AG09309 (cell line): ENCODE results near the gene GAS6.

ENCODE experiments used
- DNase-seq: peaks from one replicate; pipeline ENCODE4 v3.0.0-alpha.2; 2010; ENCODE audit warnings: low read depth
- H3K4me3 ChIP-seq: 2 replicates; pipeline ENCODE4 v1.5.1; 2011; ENCODE audit warnings: mild to moderate bottlenecking, low read depth, low read length, moderate library complexity; ENCODE audit not compliant: control insufficient read depth
- CTCF ChIP-seq: IDR thresholded peaks from 2 replicates; pipeline ENCODE4 v1.5.1; 2011; ENCODE audit warnings: mild to moderate bottlenecking, low read depth, low read length, inconsistent platforms; ENCODE audit not compliant: insufficient read depth, control insufficient read depth; ENCODE audit errors: missing control alignments

Gene GAS6

DNA sequence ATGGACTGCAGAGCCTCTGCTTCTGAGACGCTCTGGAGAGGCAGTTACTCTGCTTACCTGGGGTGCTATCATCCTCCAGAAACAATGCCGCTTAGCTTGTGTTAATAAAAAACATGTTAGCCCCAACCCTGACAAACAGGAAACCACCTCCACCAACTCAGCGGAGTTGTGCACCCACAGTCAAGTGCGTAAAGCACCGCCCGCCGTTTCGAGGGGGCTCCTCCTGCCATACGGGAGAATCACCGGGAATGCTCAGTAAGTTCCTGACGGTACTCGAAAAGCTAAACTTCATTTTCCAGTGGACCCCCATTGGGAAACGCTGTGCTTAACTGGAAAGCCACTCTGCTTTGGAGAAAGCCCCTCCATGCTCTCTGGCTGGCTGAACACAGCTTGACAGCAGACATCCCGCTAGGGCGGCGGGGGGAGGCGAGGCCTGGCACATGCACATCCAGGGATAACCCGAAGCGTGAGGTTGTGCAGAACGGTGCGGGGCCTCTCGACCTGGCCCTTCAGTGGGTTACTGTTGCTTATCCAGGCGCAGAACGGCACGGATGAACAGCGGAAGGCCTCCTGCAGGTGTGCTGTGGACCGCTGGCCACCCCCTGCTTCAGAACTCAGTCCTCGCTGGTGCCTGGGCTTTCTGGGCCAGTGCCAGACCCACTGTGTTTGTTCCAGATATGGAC lies 17.1 kb downstream of the GAS6 start:
- DNase-seq: no peak
- TF ChIP-seq CTCF: no peak
- H3K4me3 ChIP-seq: no peak overlapping the region

DNA sequence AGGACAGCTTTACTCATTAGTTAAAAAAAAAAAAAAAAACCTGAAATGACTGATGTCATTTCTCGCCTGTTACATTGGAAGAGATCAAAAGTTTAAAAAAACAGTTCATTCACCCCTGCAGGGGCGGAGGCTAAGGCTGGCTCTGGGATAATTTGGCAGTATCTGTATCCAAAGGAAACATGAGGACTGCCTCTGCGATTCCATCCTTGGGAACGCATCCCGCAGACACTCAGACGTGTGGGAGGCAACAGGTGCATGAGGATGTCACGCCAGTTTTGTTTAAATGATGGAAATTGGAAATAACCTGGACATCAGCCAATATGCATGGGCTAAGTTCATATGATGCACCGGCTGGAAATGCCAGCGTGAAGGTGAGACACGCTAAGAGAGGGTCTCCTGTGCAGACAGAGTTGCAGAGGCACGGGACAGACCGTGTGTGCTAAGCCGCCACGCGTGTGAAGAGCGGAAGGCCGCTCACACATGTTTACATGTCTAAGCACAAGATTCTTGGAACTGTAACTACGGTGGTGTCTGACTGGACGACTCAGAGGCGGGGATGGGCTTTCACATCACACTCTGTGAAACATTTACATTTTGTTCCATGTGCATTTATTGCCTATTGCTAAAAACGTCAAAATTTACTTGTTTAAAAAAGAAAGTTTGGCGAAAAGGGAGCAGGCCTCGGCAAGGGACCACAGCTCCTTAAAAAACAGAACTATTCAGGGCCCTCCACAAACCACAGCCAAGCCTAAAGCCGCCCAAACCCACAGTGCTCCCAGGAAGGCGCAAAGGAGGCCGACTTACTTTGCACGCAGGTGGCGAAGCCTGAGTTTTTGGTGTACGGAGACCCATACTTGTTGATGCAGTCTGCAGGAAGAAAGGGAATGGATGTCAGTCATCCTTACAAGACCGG lies 17.9 kb downstream of the GAS6 start:
- DNase-seq: no peak
- no peak for TF ChIP-seq CTCF
- H3K4me3 ChIP-seq: no peak overlapping the region

- TF ChIP-seq CTCF: no peak
- DNase-seq: no peak
- H3K4me3 ChIP-seq: no peak overlapping the region
Measured at GRCh38 chr13:113845055-113845454, 18.8 kb downstream of the GAS6 start.

GRCh38 chr13:113843864-113844556 lies 19.9 kb downstream of the GAS6 start:
- no peak for DNase-seq
- TF ChIP-seq CTCF: no peak
- no peak overlapping the region for H3K4me3 ChIP-seq

- TF ChIP-seq CTCF: no peak
- no peak overlapping the region for H3K4me3 ChIP-seq
- no peak for DNase-seq
Measured at GRCh38 chr13:113843063-113843654, 20.7 kb downstream of the GAS6 start.
